HG02938 (cell line): Measurements from ENCODE around the gene SEC22A.
"Not testable (repeated sequence)": the region's sequence is repeated elsewhere in the genome, so short reads cannot be mapped to it uniquely, and the experiment has no call there.

ENCODE experiments used
- ATAC-seq: cut with Tn5 transposase; IDR thresholded peaks from one replicate; pipeline ENCODE4 v1.9.1; 2021; ENCODE audit warnings: mild to moderate bottlenecking, moderate library complexity; ENCODE audit not compliant: unreplicated experiment

Gene SEC22A

DNA sequence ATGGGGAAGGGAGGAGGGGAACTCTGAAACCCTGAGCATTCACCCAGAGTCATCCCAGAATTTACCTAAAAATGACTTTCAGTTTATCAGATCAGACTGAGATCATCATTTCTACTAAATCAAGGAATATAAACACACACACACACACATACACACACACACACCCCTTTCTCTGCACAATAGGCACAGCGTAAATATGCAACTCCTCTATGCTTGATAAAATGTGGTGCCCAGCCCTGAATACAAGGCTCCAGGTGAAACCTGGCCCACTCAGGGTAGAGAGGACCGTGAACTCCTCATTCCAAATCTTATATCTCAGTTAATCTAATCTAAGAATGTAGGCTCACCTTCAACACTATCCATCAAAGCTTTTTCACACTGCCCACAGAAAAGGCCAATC is 31.8 kb upstream of the SEC22A start:
- no peak for ATAC-seq

- ATAC-seq, result no peak
These were observed 21.0 kb upstream of the SEC22A start for GRCh38 chr3:123180791-123181190.

DNA sequence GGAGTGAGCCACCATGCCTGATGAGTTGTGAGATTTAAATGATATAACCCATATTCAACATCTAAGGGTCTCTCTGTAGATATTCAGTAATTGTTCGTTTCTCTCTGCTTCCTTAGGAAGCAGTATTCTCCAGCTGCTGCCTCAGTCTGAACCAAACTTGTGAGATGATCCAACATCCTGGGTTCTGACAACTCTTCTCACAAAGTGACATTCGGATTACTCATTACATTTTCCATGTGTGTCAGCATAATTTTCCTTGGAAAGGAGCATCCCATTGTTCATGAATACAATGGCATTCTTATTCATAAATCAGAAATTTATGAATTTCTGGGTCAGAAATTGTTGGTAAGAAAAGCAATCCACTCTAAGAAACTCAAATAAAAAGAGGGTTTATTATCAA is 15.0 kb upstream of the SEC22A start:
- no peak for ATAC-seq

DNA sequence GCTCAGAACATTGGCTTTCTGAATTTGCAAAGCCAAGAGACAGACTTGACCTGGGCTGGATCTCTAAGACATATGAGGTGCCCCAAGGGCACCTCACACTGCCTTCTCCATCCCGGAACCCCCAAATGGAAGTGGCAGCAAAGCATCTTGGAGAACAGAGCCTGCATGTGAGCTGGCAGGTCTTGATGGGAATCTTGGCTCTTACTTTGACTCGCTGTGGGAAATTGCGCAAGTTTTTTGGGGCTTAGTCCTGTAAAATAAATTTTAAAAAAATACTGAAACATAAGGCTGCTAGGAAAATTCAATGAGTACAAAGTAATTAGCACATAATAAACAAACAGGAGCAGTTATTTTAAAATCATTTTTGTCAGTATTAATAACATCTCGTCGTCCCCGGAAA is 13.7 kb upstream of the SEC22A start:
- ATAC-seq, result no peak

DNA sequence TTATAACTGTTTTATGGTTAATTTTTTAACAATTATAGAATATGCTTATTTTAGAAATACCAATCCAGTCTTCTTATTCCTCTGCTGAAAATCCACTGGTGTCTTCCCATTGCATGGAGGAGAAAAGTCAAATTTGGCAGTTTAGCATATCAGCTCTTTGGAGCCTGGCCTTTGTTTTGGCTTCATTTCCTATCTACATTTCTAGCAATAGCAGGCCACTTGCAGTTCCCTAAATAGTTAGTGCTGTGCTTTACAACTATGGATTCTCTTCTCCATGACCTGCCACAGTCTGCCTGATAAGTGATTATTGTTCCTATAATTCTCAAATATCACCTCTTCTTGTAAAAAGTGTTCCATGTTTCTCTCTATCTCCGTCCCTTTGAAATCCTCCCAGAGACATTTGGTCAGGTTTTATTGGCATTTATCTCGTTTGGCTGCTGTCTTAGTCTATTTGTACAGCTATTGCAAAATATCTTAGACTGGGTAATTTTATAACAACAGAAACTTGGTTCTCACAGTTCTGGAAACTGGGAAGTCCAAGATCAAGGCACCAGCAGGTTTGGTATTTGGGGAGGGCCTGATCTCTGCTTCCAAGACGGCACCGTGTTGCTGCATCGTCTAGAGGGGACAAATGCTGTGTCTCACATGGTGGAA is 8.2 kb upstream of the SEC22A start:
- ATAC-seq, result no peak

- ATAC-seq, result no peak
These were observed 7.2 kb upstream of the SEC22A start for GRCh38 chr3:123194552-123194951.

- no peak for ATAC-seq
These were observed 3.4 kb upstream of the SEC22A start for GRCh38 chr3:123198372-123198771.

GRCh38 chr3:123201223-123201556 is 553 bp upstream of the SEC22A start:
- ATAC-seq, result peak; percentile 7

GRCh38 chr3:123202451-123202850 is 708 bp downstream of the SEC22A start:
- no peak for ATAC-seq

DNA sequence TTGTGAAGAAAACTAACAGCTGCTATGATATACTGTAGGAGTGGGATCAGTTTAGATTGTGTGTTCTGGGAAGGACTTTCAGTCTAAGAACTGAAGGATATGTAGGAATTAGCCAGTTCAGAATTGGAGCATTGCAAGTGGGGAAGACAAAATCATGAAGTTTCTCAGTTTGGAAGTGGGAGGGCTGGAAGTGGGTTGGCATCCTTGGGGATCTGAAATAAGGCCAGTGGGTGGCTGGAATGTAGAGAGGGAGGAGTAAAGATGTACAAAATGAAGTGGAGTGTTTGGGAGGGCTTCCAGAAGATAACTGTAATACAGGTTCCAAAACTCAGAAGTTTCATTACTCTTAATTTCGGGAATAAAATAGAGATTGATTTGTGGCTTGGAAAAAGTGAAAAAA is 17.2 kb downstream of the SEC22A start:
- no peak for ATAC-seq

- ATAC-seq, result not testable (repeated sequence)
These were observed 19.6 kb downstream of the SEC22A start for GRCh38 chr3:123221369-123221768.

- no peak for ATAC-seq
These were observed 23.3 kb downstream of the SEC22A start for GRCh38 chr3:123225016-123225415.

- ATAC-seq, result no peak
These were observed 24.8 kb downstream of the SEC22A start for GRCh38 chr3:123226549-123226948.

GRCh38 chr3:123229145-123229544 is 27.4 kb downstream of the SEC22A start:
- ATAC-seq, result no peak

- ATAC-seq, result no peak
These were observed 35.2 kb downstream of the SEC22A start for GRCh38 chr3:123236902-123237301.

- ATAC-seq, result not testable (repeated sequence)
These were observed 37.4 kb downstream of the SEC22A start for GRCh38 chr3:123239186-123239585.

- no peak for ATAC-seq
These were observed 38.0 kb downstream of the SEC22A start for GRCh38 chr3:123239756-123240155.

- ATAC-seq, result no peak
These were observed 42.4 kb downstream of the SEC22A start for GRCh38 chr3:123244128-123244527.

- ATAC-seq, result no peak
These were observed 45.1 kb downstream of the SEC22A start for GRCh38 chr3:123246866-123247265.

DNA sequence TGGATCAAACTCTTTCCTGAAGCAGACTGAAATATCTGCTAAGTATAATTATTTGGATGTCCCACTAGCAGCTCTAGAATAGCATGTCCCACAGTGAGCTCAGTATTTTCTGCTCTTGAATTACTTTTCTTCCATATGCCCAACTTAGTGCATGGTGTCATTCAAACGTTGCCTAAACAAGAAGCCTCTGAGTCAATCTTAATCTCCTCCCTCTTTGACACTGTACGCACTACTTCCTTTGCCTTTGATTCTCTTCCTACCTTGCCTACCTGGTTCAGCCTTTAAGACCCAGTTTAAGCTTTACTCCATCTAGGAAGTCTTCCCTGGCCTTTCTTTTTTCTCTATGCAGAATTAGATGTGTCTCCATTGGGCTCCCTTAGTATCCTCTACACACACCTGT is 54.5 kb downstream of the SEC22A start:
- ATAC-seq, result no peak

GRCh38 chr3:123258359-123258758 is 56.6 kb downstream of the SEC22A start:
- no peak for ATAC-seq

DNA sequence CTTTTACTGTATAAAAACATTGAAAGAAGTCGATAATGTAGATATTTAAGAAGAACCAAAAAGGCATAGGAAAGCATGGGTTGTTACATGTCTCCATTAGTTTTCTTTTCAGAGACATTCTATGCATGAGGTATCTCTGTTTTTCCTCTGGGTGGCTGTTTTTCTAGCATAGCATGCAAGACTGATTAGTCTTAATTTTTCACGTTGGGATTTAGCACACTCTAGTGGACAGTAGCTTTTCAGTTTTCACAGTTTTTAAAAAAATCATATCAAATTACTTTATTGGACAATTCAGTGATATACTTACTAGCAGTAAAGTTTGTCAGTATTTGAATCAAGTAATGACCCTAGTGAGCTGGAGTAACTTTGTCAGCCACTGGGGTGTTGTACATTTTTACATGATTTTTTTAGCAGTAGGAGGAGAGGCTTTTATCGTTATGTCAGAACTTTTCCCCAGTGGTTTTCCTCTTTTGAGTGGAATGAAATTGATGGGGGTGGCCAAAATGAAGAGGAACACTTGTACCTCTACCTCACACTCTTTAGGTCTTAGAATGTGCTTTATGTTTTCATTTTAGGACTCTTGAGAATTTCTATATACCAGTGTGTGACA is 57.2 kb downstream of the SEC22A start:
- no peak for ATAC-seq

DNA sequence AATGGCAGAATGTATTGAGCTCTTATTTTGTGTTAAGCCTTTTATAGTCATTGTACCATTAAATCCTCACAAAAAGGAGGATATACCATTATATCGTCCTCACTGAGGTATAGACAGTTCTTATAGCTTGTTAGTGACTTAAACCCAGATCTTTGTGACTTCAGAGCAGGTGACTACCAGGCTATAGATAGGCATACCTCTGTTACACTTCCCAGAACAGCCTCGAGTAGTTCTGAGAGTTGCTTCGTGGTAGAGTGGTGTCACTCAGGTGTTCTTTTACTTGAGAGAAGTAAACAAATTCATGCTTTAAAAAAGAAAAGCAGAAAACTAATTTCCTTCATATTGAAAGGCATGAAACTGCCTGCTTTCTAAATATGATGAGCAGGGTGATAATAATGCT is 59.9 kb downstream of the SEC22A start:
- no peak for ATAC-seq
